GM04504 (cell line): Measurements from ENCODE around the gene C1QTNF5.

Experiments used
- DNase-seq: peaks from one replicate; pipeline ENCODE4 v3.0.0-alpha.2; 2012; ENCODE audit warnings: low read depth

The C1QTNF5 gene

GRCh38 chr11:119359365-119360214, 18.9 kb upstream of the C1QTNF5 start:
- DNase-seq: no peak

DNA sequence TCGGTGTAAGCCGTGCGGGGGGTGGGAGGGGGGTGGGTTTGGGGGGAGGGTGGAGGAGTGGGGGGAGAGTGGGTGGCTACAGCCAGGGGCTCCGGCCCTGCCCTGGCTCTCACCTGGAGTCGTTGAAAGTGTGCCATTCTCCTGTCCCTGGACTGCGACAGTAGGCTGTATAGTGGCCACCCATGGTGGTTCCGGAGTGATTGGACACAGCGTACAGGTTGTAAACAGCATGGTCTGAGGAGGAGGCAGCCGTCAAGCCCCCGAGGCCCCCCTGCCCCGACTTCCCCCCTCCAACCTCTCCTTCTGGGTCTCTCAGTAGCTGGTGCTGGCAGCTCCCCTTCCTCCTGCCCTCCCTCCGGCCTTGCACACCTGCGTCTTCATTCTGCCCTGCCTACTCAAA, 16.4 kb upstream of the C1QTNF5 start:
- no peak for DNase-seq

DNA sequence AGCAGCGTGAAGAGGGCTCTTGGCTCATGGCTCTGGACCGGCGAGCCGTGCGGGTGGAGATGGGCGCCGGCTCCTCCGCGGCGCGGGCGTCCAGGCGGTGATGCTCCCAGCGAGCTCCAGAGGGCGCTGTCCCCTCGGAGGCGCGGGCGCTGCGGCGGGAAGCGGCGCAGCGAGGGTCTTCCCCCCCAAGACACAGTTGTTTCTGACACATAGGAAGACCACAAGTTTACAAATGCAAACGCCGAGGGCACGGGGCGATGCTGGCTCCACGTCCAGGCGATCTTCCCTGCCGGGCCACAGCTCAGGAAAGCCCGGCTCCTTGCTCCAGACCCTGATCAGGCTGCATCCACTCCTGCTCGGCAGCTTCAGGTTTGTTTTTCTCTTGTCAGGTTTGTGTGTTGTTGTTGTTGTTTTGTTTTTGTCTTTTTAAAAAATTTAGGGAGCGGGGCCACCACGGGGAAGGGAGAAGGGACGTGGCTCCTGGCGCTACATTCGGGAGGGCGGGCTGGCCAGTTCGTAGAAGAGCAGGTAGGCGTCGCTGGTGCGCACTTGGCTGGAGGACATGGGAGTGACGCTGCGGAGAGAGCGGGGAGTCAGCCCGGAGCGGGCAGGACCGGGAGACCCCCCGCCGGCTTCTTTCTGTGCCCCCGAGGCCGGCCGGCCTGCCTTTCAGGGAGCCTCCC, 15.8 kb upstream of the C1QTNF5 start:
- DNase-seq: no peak

- DNase-seq: no peak
Measured at GRCh38 chr11:119355091-119355843, 14.6 kb upstream of the C1QTNF5 start.

DNA sequence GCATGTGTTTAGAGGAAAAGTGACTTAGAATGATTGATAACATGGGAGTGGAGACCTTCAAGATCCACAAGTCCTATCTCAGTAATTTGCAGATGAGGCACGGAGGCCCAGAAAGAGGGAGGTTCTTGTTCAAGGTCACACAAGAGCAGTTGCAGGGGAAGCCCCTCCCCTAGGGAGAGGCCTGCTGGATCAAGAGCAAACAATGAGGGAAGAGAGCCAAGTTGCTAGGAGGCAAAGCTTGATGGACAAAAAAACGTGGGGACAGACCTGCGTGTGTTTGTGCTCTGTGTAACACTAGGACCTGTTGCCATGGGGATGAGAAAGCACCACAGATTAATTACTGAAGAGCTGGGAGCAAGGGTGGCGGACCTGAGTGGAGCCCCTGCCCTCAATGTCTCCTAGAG, 12.2 kb upstream of the C1QTNF5 start:
- no peak for DNase-seq

GRCh38 chr11:119351232-119351631, 10.5 kb upstream of the C1QTNF5 start:
- DNase-seq: no peak

DNA sequence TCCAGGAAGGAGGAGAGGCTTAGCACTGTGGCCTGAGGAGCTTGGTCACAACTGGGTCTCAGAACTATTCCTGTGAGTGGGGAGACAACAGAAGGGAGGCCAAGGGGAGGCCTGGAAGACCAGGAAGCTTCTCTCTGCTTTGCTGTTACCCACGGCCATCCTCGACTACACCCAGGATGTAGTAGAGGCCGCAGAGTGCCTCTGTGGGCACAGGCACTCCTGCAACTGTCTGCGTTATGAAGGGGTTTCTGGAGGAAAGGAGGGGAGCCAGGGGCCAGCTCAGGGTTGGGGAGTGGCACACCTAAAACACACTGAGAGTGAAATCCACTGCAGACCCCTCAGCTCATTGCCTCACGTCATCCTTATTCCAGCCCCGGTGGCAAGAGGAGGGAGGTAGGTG, 9.6 kb upstream of the C1QTNF5 start:
- DNase-seq: no peak

- no peak for DNase-seq
Measured at GRCh38 chr11:119347940-119348605, 7.4 kb upstream of the C1QTNF5 start.

- DNase-seq: no peak
Measured at GRCh38 chr11:119347242-119347641, 6.6 kb upstream of the C1QTNF5 start.

DNA sequence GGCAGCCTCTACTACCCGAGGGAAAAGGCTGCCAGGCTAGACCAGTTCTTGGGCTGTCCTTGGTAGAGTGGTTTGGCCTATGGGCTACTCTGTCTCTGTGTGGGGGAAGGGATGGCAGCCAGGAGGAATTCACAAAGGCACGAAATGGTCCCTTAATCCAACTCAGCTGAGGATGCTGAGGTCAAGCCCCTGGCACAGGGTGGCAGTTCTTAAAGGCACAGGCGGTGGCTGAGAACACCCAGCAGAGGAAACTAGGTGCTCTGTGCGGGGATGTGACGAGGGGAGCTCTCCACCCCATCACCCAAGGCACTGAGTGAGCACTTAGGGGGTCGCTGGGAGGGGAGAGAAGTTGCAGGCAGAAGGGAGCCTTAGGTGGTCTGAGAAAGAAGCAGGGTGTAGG, 5.9 kb upstream of the C1QTNF5 start, which contains the start of gene MFRP:
Gene MFRP (minus strand): TSS at position 101 of the 400 bp plus-strand sequence. CDS start 192 bp downstream, outside the sequence.
- DNase-seq: no peak

- no peak for DNase-seq
Measured at GRCh38 chr11:119345685-119346084, 5.0 kb upstream of the C1QTNF5 start.

DNA sequence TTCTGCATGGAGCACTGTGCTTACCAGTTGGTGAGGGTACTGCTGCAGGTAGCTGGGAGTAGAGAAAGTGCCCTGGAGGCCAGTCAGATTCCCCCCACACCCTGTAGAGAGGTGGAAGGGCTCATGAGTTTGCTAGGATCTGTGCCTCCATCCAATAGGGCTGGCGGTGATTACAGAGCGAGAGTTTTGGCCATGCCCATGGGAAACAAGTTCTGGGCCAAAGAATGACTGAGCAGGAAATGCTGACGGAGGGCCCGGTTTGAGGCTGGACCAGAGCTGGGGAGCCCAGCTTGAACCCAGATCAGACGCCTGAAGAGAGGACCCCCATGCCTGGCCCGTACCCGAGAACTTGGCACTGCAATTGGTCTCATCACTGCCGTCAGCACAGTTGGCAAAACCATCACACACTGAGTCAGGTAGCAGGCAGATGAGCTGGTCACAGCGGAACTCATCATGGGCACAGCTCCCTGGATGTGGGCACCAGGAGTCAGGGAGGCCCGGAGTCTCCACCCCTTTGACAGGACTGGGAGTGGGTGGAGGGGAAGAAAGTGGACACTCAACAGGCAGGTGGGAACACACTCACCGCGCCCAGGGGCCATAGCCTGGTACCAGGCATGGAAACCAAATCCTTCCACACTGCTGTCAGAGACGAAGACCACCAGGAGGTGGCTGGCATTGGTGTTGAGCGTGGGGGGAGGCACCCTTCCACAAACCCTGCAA, 3.8 kb upstream of the C1QTNF5 start:
- DNase-seq: no peak

GRCh38 chr11:119343726-119344125, 3.0 kb upstream of the C1QTNF5 start:
- no peak for DNase-seq

DNA sequence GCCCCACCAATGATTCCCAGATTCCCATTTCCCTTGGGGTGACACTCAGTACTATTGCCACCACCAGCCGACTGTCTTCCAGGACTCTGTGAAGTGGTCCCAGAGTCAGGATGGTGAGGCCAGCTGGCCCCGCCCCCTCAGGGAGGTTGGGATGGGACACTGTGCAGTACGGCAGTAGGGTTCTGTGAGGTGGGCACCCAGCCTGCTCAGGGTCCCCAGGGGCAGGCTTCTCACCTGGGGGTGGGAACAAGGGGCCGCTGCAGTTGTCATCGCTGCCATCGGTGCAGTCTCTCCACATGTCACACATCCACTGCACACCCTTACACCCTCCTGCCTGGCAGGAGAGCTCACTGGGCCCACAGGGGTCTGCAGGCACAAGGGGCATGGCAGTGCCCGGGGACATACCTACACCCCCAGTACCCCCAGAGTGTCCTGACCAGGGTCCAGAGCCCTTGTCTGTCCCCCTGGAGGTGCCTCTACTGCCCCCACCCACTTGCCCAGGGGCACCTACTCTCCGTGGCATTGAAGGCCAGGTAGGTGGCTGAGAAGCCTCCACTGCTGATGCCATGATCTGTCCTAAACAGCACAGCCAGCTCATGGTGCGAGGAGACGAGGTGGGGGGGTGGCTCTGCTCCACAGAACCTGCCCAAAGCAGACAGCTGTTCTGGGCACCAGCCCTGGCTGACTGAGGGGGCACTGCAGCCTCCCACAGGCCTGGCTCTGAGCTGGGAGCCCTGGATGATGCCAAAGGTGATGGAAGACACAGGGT, 1.9 kb upstream of the C1QTNF5 start:
- no peak for DNase-seq

DNA sequence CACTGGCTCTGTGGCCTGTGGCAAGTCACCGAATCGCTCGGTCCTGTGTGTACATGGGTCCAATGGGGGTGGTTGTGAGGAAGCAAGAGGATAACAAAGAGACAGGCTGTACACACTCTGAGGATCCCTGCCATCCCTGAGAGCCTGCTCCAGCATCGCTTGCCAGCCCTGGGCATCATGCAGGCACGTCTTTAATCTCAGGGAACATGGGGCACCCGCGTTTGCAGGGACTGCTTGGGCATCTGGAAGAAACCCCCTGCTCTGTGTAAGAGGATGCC, 1.3 kb upstream of the C1QTNF5 start:
- DNase-seq: no peak

- DNase-seq: no peak
Measured at GRCh38 chr11:119341222-119342022, 739 bp upstream of the C1QTNF5 start.

DNA sequence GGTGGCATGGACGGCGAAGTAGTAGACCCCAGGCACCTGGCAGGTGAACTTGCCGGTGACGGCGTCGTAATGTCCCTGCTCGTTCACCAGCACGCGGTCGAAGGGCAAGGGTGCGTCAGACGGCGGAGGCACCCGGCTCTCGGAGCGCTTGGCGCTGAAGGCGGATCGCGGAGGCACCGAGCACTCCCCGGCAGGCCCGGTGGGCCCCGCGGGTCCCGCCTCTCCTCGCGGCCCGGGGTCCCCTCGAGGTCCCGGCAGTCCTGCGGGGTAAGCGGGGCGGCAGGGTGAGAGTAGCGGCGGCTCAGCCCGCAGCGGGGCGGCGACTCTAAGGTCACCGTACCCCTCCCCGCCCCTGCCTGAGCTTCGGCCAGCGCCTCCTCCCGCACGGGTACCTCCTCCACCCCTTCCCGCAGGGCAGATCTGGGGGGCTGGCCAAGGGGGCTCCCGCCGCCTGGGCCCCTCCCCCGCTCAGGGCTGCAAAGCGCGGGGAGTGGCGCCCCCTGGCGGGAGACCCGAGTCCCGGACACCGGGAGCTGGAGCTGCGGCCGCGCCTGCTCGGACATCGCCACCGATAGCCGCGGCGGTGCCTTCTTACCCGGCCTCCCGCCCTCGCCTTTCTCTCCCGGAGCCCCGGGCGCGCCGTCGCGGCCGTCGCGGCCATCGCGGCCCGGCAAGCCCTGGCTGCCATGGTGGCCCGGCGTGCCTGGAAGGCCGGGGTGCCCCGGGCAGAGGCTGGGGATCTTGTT, 921 bp downstream of the C1QTNF5 start:
- DNase-seq: no peak

DNA sequence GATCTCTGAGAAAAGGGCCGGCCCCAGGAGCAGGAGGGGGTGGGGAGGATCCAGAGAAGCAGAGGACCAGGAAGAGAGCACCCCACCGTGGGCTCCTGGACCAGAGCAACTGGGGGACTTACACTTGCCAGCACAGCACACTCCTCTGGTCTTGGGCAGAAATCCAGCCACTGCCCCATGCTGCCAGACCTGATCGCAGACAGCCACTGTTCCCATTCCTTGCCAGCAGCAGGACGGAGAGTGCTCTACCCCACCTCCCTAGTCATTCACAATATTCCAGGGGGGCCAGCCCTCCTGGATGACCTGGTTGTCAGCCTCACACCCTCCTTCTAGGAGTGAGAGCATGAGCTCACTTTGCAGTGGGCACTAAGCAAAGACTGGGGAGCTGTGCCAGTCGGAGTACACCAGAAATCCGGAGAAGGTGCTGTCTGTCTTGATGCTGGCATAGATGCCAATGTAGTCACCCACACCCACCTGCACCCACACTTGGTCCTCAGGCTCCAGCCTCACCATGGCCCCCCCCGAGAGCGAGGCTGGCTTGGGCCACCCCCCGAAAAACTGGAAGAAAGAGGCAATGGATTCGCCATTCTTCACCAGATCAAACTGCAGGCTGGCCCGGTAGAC, 1.6 kb downstream of the C1QTNF5 start:
- no peak for DNase-seq

- DNase-seq: no peak
Measured at GRCh38 chr11:119338318-119338890, 2.3 kb downstream of the C1QTNF5 start.
